HG02571 (cell line): Measurements from ENCODE around the gene FHIT.

ENCODE experiments used
- ATAC-seq: cut with Tn5 transposase; IDR thresholded peaks from one replicate; pipeline ENCODE4 v1.9.1; 2021; ENCODE audit warnings: mild to moderate bottlenecking, moderate library complexity; ENCODE audit not compliant: unreplicated experiment

FHIT gene

DNA sequence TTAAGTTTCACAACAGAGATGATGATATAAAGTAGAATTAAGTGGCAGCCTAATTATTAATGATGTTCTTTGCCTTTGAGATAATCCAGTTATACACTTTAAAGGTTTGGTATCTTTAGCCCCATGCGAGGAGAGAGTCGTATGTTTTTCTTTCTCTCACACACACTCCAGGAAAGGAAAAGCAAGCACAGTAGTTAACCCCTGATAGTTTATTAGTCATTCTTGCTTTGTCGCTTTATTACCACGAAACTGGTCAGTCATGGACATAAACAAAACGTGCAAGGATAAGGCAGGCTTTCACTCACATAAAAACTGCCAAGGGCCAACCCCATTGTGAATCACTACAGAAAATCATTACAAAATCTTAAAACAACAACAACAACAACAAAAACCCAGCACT is 866.9 kb downstream of the FHIT start:
- ATAC-seq = no peak

DNA sequence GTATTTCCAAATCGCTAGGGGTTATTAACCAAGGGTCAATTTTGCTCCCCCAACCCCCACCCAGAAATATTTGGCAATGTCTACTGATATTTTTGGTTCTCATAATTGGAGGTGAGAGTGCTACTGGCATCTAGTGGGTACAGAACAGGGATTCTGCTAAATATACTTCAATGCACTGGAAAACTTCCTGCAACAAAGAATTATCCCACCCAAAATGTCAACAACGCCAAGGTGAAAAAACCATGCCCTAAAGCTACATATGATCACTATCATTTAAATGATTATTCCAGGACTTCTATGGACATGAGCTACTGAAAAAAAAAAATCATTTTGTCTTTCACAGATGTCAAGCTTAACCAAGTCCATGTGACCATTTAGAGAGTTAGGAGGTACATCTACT is 867.9 kb downstream of the FHIT start:
- no peak for ATAC-seq

DNA sequence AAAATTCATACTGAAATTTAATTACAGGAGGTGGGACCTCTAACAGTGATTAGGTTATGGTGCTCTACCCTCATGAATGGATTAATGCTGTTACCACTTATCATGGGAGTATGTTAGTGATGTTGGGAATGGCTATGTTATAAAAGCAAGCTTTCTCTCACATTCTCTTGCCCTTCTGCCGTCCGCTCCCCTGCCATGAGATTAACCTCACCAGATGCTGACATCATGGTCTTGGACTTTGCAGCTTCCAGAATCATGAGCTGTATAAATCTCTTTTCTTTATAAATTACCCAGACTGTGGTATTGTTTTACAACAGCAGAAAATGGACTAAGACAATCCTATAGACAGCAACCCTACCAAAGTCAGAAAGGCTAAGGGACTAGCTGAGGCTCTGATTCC is 884.8 kb downstream of the FHIT start:
- ATAC-seq = no peak

DNA sequence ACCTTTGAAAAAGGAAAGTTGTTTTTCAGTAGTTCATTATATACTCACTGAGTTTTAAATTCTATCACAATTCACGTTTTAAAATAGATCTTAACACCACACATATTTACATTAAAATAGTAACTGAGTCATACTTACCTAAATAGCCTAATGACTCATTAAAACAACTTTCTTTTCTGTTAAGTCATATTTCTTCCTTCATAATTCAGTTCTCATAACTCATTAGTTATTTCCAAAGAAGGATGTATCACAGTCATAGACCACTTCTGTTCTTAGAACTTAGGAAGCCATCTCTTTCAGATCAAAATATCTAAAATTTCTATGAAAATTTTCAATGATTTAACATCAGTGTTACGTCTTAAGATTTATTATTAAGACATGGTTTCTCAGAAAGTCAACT is 885.9 kb downstream of the FHIT start:
- no peak for ATAC-seq

DNA sequence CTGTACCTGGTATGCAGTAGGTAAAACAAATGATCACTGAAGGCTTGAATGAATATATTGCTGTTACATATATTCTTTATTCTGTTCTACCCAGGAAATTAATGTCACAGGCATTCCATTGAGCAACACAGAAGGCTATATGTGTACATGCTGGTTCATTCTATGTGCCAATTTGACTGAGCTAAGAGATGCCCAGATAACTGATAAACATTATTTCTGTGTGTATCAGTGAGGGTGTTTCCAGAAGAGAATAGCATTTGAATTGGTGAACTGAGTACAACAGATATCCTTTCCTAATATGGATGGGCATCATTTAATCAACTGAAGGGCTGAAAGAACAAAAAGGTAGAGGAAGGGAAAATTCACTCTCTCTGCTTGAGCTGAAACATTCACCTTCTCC is 886.8 kb downstream of the FHIT start:
- ATAC-seq = no peak

DNA sequence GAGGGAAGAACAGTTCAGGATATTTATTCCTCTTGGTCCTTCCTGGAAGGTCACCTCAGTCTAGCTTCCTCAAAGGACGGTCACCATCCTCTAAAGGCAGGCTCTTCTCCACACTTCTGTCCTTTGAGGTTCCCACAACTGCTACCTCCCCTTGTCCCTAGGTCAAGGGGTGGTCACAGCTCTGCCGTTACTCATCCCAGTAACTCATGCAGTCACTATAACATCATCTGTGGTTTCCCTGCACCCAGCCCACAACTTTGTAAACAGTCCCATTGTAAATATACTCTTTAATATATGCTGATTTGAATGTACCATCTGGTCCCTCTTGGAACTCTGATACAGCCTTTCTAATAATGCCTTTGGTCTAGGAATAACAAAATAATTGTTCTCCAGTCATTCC is 887.4 kb downstream of the FHIT start:
- ATAC-seq = no peak

DNA sequence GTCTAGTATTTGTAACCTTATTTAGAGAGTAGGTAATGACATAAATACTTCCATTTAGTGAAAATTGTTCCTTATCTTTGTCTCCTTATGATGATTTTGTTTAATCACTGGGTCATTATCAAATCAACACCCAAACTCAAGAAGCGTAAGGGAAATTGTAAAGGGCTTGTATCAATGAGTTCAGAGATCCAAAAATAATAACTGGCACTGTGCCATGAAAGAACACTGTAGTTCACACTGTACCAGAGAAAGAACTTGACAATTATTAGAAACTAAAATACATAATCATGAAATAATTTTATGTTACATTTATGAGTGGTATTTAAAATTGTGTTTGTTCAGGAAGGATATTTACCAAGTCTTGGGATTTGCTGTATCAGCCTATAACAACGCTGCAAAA is 895.4 kb downstream of the FHIT start:
- no peak for ATAC-seq

DNA sequence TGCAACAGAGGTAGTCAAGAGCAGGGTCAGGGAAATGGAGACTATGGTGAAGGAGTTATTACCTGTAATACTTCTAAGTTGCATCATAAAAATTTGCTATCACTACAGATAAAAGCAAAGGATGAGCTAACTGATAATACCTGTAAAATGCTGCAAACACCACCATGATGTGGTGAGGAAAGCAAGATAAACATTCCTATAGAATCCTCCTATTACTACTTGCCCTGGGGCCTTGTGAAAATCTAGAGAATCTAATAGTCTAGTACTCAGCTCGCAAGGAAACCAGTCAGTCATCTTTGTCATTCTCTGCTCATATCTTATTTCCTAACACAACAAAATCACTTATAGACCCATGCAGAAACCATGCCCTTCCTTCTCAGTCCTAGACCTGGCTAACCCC is 899.8 kb downstream of the FHIT start:
- ATAC-seq = no peak

DNA sequence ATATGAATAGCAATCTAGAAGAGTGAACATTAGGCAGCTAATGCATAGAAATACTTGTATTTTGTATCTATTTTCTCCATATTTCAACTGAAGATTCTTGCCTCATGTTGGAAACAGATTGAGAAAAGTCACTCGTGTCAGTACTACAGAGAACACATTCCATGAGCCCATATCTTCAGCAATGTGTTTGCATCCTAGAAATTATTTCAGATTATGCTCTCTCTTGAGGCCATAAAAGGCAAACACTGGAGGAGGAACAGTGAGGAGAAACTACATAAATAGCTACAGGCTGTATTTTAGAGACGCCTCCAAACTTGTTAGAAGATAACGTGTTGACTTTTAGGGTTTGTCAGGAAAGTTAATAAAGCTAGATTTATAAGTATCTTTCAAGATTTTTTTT is 906.9 kb downstream of the FHIT start:
- no peak for ATAC-seq

DNA sequence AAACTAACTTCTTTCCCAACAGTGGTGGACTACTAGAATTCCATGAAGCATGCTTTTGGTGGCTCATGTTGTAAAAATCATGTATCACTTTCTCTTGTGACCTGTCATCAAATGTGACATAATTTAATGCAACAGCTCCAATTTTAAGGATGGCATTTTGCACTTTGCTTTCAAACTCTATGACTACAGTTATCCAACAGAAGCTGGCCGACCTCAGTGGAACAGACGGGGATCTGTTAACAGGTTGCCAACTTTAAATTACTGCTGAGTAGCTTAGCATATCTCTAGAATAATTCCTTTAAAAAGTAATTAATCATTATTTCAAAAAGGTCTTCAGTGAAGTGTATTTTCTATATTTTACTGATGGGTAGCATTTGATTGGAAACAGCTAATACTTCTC is 907.4 kb downstream of the FHIT start:
- no peak for ATAC-seq

DNA sequence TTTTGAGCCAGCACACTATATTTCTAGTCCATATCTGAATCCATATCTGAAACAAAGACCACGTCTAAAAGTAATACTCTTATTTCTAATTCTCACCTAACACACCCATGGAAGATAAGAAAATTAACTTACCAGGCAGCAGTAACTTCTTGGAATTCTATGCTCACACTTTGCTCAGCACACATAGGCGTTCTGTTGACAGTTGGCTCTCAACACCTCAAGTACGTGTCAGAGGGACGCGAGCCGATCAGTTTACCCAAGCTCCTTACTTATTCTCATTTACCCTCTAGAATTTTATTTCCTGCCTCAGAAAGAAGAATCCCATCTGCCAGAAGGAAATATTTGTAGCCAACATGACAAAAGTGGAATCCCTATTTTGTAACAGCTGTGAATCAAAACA is 911.9 kb downstream of the FHIT start:
- no peak for ATAC-seq

DNA sequence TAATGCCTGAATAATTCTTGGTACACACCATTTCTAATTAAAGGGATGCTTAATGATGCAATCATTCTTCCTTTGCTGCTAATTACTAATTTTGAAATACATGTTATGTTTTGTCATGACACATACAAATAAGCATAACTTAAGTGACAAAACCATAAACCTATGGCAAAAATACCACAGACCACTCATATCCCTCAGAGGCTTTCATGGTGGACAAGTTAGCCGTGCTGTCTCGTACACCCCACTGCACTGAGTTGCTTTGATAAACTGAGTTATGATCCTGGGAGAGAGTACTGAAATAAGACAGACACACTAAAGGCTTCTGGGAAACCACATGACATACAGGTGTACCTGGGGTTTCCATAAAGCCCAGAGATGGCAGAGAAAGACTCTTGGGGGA is 913.8 kb downstream of the FHIT start:
- ATAC-seq = no peak

DNA sequence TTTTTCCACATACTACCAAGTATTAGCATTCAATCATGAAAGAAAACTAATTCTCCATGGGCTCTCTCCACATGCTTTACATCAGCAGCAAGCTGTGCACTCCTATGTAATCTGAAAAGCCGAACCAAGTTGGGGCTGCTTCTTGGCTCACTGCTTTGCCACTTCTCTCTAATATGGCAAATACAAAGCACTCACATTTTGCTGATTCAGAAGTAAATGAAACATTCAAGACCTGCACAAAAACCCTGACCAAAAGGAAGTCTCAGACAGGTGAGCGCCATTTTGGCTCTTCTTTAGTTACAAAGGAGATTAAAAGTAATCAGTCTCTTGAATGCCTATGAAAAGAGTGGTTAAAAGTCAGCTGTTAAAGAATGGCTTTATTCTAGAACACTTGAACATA is 915.2 kb downstream of the FHIT start:
- no peak for ATAC-seq

DNA sequence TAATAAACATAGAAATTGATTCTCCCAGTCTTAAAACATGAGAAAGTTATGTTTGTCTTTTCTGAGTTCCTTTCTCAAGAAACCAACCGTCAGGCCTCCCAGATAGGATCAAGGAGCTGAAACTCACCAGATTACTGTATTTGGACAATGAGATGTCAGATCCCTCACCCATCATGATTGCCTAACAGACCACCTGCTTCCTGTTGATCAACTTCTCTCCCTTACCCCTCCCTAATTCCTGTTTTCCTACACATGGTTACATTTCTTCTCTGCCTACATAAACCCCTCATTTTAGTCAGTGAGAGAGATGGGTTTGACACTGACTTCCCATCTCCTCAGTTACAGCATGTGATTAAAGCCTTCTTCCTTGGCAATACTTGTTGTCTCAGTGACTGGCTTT is 917.5 kb downstream of the FHIT start:
- ATAC-seq = no peak

DNA sequence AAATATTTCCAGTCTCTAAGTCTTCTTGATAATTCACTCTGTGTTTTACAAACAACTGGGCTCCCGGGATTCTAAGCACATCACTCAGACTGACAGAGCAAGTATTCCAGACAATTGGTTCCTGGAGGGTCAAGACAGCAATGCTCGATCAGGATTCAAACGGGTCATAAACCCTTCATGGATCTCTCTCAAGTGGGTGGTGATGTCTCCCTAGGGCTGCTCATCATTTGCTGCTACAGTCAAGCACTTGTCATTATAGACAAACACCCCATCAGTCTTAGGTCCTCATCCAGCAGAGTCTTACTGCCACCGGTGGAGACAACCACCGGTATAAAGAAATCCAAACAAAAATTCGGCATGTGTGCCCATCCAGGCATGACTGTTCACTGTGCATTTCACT is 921.1 kb downstream of the FHIT start:
- ATAC-seq = no peak

DNA sequence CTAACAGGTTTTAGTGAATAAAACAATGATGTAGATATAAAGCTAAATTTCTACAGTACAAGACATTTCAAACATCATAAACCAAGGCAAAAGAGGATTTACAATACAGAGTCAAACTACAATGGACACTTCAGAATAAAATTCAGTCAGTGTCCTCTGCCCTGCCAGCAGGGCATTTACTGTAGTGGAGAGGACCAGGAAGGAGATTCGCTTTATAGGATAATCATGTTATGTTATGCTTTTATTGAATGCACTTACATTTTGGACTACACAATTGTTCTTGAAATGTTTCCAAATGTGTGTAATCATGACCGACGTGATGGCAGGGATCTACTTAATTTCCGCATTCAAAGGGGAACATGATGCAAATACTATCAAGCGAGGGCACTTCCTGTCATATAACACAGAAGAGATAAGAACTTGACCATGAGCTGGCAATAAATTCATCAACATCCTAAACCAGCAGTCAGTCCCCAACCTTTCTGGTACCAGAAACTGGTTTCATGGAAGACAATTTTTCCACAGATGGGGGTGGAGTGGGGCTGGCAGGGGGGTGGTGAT is 925.6 kb downstream of the FHIT start:
- ATAC-seq = no peak

DNA sequence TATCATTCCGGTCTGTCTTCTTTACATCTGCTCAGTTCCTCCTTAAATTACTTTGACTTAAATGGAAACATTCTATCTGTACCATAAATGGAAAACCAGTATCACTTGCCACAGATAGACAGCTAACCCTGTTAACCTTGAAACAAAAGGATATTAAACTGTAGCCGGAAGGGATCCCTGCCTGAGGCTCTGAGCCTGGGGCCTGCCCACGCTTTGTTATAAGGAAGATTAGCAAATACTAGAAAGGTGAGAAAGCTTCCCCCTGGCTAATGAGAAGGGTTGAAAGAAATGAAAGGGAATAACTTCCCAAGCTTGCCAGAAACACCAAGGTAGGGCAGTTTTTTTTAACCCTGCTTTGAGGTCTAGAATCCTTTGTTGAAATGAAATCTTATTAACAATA is 927.6 kb downstream of the FHIT start:
- ATAC-seq = no peak

DNA sequence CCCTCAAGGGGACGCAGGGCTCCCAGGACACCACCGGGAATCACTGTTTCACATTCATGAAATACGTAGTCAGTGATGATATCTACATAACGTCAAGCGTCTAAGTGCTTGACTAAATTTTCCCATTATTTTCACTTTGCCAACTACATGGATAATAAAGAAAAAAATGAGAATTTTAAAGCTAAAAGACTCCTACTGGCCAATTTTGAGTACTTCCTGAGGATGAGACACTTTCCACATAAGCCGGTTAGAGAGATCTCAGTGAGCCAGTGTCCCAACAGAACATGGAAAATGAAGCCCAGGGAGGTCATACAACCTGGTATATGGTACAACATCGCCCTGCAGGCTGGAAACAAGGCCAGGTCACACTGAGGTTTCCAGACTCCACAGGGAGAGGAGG is 928.1 kb downstream of the FHIT start:
- no peak for ATAC-seq

DNA sequence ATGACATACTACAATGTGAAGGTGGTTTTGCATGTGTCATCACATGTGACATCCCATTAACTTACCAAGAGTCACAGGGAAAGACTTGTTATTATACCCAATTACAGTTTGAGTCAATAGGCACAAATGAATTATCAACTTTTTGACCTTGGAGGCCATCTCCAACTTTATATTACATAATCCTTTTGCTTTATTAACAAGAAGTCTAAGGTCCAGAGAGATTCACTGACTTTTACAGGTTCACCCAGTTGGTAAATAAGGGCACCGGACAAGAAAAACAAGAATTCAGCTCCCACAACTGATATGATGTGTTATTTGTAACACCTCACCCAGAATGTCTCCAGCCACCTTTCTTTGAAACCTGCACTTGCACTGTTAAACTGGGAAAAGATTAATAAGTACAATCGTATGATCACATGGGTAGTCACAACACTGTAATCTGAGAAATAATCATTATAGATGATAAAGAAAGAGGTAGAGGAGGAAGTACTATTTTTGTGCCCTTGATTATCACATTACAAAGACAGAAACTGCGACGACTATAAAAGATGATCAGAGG is 928.9 kb downstream of the FHIT start:
- no peak for ATAC-seq

DNA sequence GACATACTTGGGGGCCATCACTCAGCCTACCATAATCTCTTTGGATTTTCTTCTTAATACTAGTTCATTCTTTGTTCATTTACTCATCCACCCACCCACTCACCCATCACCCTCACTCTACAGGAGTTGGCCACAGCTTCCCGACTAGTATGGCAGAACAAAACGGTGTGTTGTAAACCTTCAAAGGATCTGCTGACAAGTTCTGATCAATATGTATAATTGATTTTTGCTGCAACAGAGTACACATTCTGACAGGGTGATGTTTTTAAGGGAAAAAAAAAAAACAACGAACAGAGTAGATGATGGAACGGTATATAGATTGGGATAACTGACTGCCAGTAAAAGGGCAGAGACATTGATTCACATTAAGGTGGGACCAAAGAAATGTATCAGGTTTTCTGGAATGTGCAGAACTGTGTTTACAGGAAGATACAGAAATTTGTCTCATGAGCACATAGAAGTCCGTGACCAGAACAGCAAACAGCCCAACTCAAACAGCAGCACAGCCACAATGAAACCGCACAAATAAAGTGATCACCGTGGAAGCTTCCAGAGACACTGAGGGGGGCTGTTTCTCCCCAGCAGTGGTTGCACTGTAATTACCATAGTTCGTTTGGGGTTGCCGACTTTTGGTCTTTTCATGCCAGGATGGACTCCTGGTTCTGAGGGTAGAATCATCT is 931.9 kb downstream of the FHIT start:
- ATAC-seq = no peak

DNA sequence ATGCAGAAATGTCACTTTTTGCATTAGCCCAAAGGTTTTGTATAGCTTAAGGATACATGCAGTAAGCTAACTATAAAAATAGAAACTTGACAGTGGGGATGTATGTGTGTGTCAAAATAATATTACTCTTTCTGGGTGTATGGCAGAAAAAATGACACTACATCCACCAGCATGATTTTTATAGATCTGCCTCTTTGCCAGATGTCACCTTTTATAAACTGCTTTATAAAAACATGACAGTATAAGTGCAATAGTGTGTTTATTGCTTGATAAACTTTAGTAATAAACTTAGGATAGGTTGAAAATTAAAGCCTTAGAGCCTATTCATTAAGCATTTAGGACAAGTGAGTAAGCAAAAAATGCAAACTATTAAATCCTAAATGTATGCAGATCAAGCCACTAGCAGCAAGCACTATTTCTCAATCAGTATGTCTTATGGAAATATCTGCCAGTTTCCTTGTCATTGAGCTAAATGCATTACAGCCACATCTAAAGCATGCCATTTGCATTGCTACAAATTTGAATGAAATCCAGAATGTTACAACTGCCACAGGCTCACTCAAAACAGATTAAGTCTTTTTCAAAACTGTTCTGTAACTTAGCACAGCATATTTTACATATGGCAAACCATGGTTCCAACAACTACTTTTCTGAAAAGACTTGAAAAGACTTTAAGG is 935.0 kb downstream of the FHIT start:
- no peak for ATAC-seq

DNA sequence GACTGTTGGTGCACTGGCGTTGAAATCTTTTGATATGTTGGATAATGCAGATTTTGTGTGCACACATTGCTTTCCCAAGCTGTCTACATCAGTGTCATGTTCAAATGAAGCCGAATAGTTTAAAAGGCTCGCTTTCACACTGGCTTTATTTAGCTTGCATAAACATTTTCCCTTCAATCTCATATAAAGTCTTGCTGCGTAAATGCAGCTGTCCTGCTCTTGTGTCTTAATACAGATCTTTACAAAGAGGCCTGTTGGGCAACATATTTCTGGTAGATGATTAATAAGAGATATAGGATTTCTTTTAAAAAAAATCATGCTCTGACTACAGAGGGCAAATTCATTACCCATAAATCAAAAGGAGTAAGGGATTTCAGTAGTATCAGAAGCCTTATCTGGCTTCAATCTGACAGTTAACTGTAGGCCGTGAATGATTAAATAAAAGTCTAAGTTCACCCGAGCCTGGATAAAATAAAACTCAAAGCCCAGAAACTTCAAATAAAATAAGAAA is 937.2 kb downstream of the FHIT start:
- ATAC-seq = no peak
